HCT116 (cell line): Measurements from ENCODE around the gene H2AZ2. TPM values are rescaled to one million over a fixed set of nuclear protein-coding genes. Genes with fewer than 3 reads are reported as not detected.

Source experiments
- ATAC-seq: fragments of 200-7000 bp; cut with Tn5 transposase; 2 replicates; pipeline ENCODE4 v1.9.1; 2020; ENCODE audit warnings: mild to moderate bottlenecking, moderate library complexity
- BruUV-seq: library from RNA; stranded (reverse); fragments of 400-500 nt; replicated peaks from 2 replicates; lab custom pipeline; 2021; lab: Mats Ljungman, UMichigan
- CTCF ChIA-PET: fragments of 300-600 bp; sonication (Branson Sonifier 250); formaldehyde crosslinking; loops from one replicate; lab custom pipeline; 2021; ENCODE audit warnings: antibody characterized with exemption; lab: Charles Lee
- POLR2A ChIA-PET: fragments of 300-600, 350-600 bp; sonication (Branson Sonifier 250); formaldehyde crosslinking; loops from one replicate; lab custom pipeline; 2021; ENCODE audit warnings: antibody characterized with exemption; lab: Charles Lee
- RAD21 ChIA-PET, 2 experiments: fragments of 300-600 bp; sonication (Branson Sonifier 250); formaldehyde crosslinking; loops; one replicate each; lab custom pipeline; 2023; ENCODE audit warnings: low total read pairs in 2 of 2; ENCODE audit not compliant: uncharacterized antibody in 2 of 2, unreplicated experiment in 2 of 2, low non-redundant PET in 1 of 2; lab: Charles Lee
- DNase-seq: peaks from one replicate; pipeline ENCODE4 v3.0.0-alpha.2; 2010; ENCODE audit warnings: low read depth, low spot score
- H2AFZ ChIP-seq: fragments of 200-600 bp; shearing (Covaris generic), sonication (generic); 2 replicates; pipeline ENCODE4 v1.6.1; 2017; ENCODE audit warnings: low read depth, mixed run types, mixed read lengths, antibody characterized with exemption, low read length; ENCODE audit not compliant: poor library complexity, severe bottlenecking
- H3K27ac ChIP-seq: 2 replicates; pipeline ENCODE4 v1.5.1; 2012; ENCODE audit warnings: low read depth, low read length
- H3K27me3 ChIP-seq: fragments of 200-600 bp; sonication (generic); 2 replicates; pipeline ENCODE4 v1.6.1; 2016; ENCODE audit warnings: mixed run types, low read length, mixed read lengths; ENCODE audit not compliant: insufficient read depth
- H3K36me3 ChIP-seq, 2 experiments: fragments of 200-500 bp in 1 of 2; fragments of 200-600 bp in 1 of 2; sonication (Bioruptor generic) in 1 of 2; sonication (generic) in 1 of 2; 2 replicates each; pipeline versions ENCODE4 v1.5.1 to v1.6.1; 2014 to 2016; ENCODE audit warnings: low read length in 2 of 2, inconsistent platforms in 1 of 2, mixed read lengths in 1 of 2, mixed run types in 1 of 2; ENCODE audit not compliant: insufficient read depth in 2 of 2, control insufficient read depth in 1 of 2
- H3K4me1 ChIP-seq, 2 experiments: fragments of 200-600 bp in 1 of 2; sonication (generic) in 1 of 2; 2 replicates each; pipeline versions ENCODE4 v1.5.1 to v1.6.1; 2012 to 2017; ENCODE audit warnings: low read length in 2 of 2, inconsistent platforms in 1 of 2, mild to moderate bottlenecking in 1 of 2, mixed read lengths in 1 of 2, mixed run types in 1 of 2, moderate library complexity in 1 of 2; ENCODE audit not compliant: insufficient read depth in 2 of 2, control insufficient read depth in 1 of 2
- H3K4me2 ChIP-seq: fragments of 200-600 bp; sonication (generic); 2 replicates; pipeline ENCODE4 v1.6.1; 2017; ENCODE audit warnings: mixed run types, low read length, mixed read lengths
- H3K4me3 ChIP-seq, 2 experiments: fragments of 200-600 bp in 1 of 2; sonication (generic) in 1 of 2; replicated peaks in 1 of 2; 2 replicates each; pipeline ENCODE4 v1.5.1; 2011 to 2016; ENCODE audit warnings: low read length in 2 of 2, control low read depth in 1 of 2, low read depth in 1 of 2, mild to moderate bottlenecking in 1 of 2, mixed read lengths in 1 of 2, mixed run types in 1 of 2
- H3K79me2 ChIP-seq: fragments of 200-600 bp; sonication (generic); 2 replicates; pipeline ENCODE4 v1.6.1; 2017; ENCODE audit warnings: mild to moderate bottlenecking, mixed run types, low read length, moderate library complexity, mixed read lengths; ENCODE audit not compliant: insufficient read depth
- H3K9ac ChIP-seq: fragments of 200-600 bp; sonication (generic); 2 replicates; pipeline ENCODE4 v1.6.1; 2016; ENCODE audit warnings: low read length, mixed read lengths
- H3K9me2 ChIP-seq: fragments of 200-600 bp; sonication (generic), shearing (Covaris generic); 2 replicates; pipeline ENCODE4 v1.6.1; 2017; ENCODE audit warnings: mixed run types, mild to moderate bottlenecking, moderate library complexity; ENCODE audit not compliant: insufficient read depth
- H3K9me3 ChIP-seq, 2 experiments: fragments of 200-500 bp in 1 of 2; fragments of 200-600 bp in 1 of 2; sonication (Bioruptor generic) in 1 of 2; sonication (generic) in 1 of 2; 2 replicates each; pipeline ENCODE4 v1.6.1; 2014 to 2017; ENCODE audit warnings: low read length in 2 of 2, mixed read lengths in 2 of 2, inconsistent platforms in 1 of 2, low read depth in 1 of 2, mild to moderate bottlenecking in 1 of 2, mixed run types in 1 of 2, moderate library complexity in 1 of 2; ENCODE audit not compliant: control insufficient read depth in 1 of 2, insufficient read depth in 1 of 2
- H4K20me1 ChIP-seq: fragments of 200-600 bp; sonication (generic), shearing (Covaris generic); 2 replicates; pipeline ENCODE4 v1.6.1; 2017; ENCODE audit warnings: mixed run types, mild to moderate bottlenecking, moderate library complexity; ENCODE audit not compliant: insufficient read depth
- CBX3 ChIP-seq: IDR thresholded peaks from 2 replicates; pipeline ENCODE4 v1.6.1; 2012; ENCODE audit warnings: low read depth
- CTCF ChIP-seq, 3 experiments: fragments of 200-600 bp in 1 of 3; sonication (generic) in 1 of 3; IDR thresholded peaks in 2 of 3; conservative IDR thresholded peaks in 1 of 3; 2 replicates each; pipeline ENCODE4 v1.5.1; 2012 to 2017; ENCODE audit warnings: low read depth in 2 of 3, low read length in 2 of 3, antibody characterized with exemption in 1 of 3, borderline replicate concordance in 1 of 3, control low read depth in 1 of 3, mild to moderate bottlenecking in 1 of 3, mixed read lengths in 1 of 3, mixed run types in 1 of 3, moderate library complexity in 1 of 3; ENCODE audit not compliant: insufficient read depth in 1 of 3
- EGR1 ChIP-seq: IDR thresholded peaks from 2 replicates; pipeline ENCODE4 v1.6.1; 2012; ENCODE audit warnings: low read depth
- ELF1 ChIP-seq: IDR thresholded peaks from 2 replicates; pipeline ENCODE4 v1.6.1; 2012; ENCODE audit warnings: low read depth, borderline replicate concordance
- EZH2phosphoT487 ChIP-seq: fragments of 200-600 bp; IDR thresholded peaks from 2 replicates; pipeline ENCODE4 v1.6.1; 2018; ENCODE audit warnings: antibody characterized with exemption, borderline replicate concordance
- MAX ChIP-seq: IDR thresholded peaks from 2 replicates; pipeline ENCODE4 v1.6.1; 2012
- POLR2A ChIP-seq: IDR thresholded peaks from 2 replicates; pipeline ENCODE4 v1.7.0; 2011; ENCODE audit warnings: borderline replicate concordance; ENCODE audit not compliant: insufficient read depth, insufficient read length; ENCODE audit errors: extremely low read depth
- POLR2AphosphoS5 ChIP-seq: IDR thresholded peaks from 2 replicates; pipeline ENCODE4 v1.6.1; 2011; ENCODE audit warnings: mild to moderate bottlenecking, low read depth, low read length, moderate library complexity
- REST ChIP-seq: IDR thresholded peaks from 2 replicates; pipeline ENCODE4 v1.6.1; 2012; ENCODE audit warnings: low read depth
- SP1 ChIP-seq: IDR thresholded peaks from 2 replicates; pipeline ENCODE4 v1.6.1; 2012; ENCODE audit warnings: low read depth
- SRF ChIP-seq: IDR thresholded peaks from 2 replicates; pipeline ENCODE4 v1.6.1; 2012; ENCODE audit warnings: low read depth
- TCF7L2 ChIP-seq: IDR thresholded peaks from 2 replicates; pipeline ENCODE4 v1.7.0; 2011; ENCODE audit warnings: borderline replicate concordance, inconsistent platforms; ENCODE audit not compliant: insufficient read depth, insufficient read length; ENCODE audit errors: extremely low read depth
- YY1 ChIP-seq: IDR thresholded peaks from 2 replicates; pipeline ENCODE4 v1.6.1; 2011; ENCODE audit warnings: low read length, low read depth, moderate library complexity, mild to moderate bottlenecking; ENCODE audit not compliant: insufficient replicate concordance; ENCODE audit errors: extremely low read depth
- ZFX ChIP-seq: fragments of 450-650 bp; IDR thresholded peaks from 2 replicates; pipeline ENCODE4 v1.6.1; 2017
- intact Hi-C: fragments of 100-400 bp; cut with micrococcal nuclease; formaldehyde crosslinking; loops from 2 replicates; pipeline ENCODE4 v1.10.0; 2022
- total RNA-seq: library from RNA; stranded (reverse); gene quantifications from one replicate; pipeline ENCODE4 v1.2.1, GENCODE V29; 2021; ENCODE audit not compliant: unreplicated experiment

Gene H2AZ2
- total RNA-seq, 1 experiment from 2014 or later = 226 TPM

- ChIA-PET RAD21 (interaction anchor here (0.6 to 0.7 kb wide), 2 partner anchors 34 to 74 kb away, joined by 3 to 4 read pairs; no protein-coding TSS in a partner anchor), POLR2A (interaction anchor here (0.6 to 1.7 kb wide), 4 partner anchors 10 to 38 kb away, joined by 3 to 5 read pairs (median 4); partner anchors contain the start of gene H2AZ2), CTCF (no interaction called here)
- BruUV-seq = TSS peak; percentile 93
- no peaks in the 10 kb centered on the region for H3K9me2 ChIP-seq
- H4K20me1 ChIP-seq = no peaks in the 10 kb centered on the region; the same call in 1 of the 2 replicates
- H3K27ac ChIP-seq = peak within 1 kb of the TSS; percentile 88
- H3K27me3 ChIP-seq = no peaks in the 10 kb centered on the region
- intact Hi-C loops = no loop called here
- TF ChIP-seq SP1 (peak; percentile 75; the same call in 1 of the 2 replicates), ZFX (peak; percentile 86), SRF (peak; percentile 97), TCF7L2 (peak; percentile 46), EZH2phosphoT487 (no peak), CTCF (IDR thresholded peaks at IDR 0.05 in 2 of 3, conservative IDR thresholded peaks at IDR 0.05 in 1 of 3; ENCODE audit: borderline replicate concordance in 1 of 3, insufficient read depth in 1 of 3, low read depth in 2 of 3, low read length in 2 of 3) (no peak), MAX (peak; percentile 93), ELF1 (peak; percentile 65), POLR2A (peak; percentile 91), POLR2AphosphoS5 (peak; percentile 80), CBX3 (peak; percentile 68; the same call in 1 of the 2 replicates), EGR1 (peak; percentile 77), YY1 (peak; percentile 67), REST (no peak)
- peak within 1 kb of the TSS; percentile 63 to 73 for H3K4me3 ChIP-seq
- H3K36me3 ChIP-seq = peaks cover 0 to 19% of the 10 kb centered on the region in 2 experiments; a peak in 2 of 4 replicates
- peak within 1 kb of the TSS; percentile 90 for H3K4me2 ChIP-seq
- DNase-seq = peak; percentile 84
- peaks cover 0 to 11% of the 10 kb centered on the region in 2 experiments; a peak in 1 of 4 replicates for H3K9me3 ChIP-seq
- ATAC-seq = peak; percentile 94
- peaks cover 45% of the 10 kb centered on the region for H3K79me2 ChIP-seq
- H3K9ac ChIP-seq = peak within 1 kb of the TSS; percentile 87
- no peak within 1 kb of the TSS for H2AFZ ChIP-seq
- H3K4me1 ChIP-seq = peaks cover 4 to 27% of the 10 kb centered on the region in 2 experiments
These were observed 37.8 kb upstream of the H2AZ2 start, which contains the start of gene PURB for GRCh38 chr7:44885394-44886317. PURB (minus strand) TSS chr7:44885530; CDS start chr7:44885348, 182 bp downstream.
